GM06990 (cell line): ENCODE data around the gene FAM163A.

Experiments used
- DNase-seq: peaks from one replicate; pipeline ENCODE4 v3.0.0-alpha.2; 2011; ENCODE audit not compliant: insufficient read length; ENCODE audit errors: extremely low read depth
- H3K27me3 ChIP-seq: replicated peaks from 2 replicates; pipeline ENCODE4 v1.6.0; 2011; ENCODE audit warnings: low read length; ENCODE audit not compliant: control insufficient read depth, insufficient read depth
- H3K36me3 ChIP-seq: 2 replicates; pipeline ENCODE4 v1.5.1; 2011; ENCODE audit warnings: low read length; ENCODE audit not compliant: control insufficient read depth, insufficient read depth
- H3K4me3 ChIP-seq: replicated peaks from 2 replicates; pipeline ENCODE4 v1.5.1; 2011; ENCODE audit warnings: low read depth, mild to moderate bottlenecking, control low read depth, low read length
- CTCF ChIP-seq: IDR thresholded peaks from 2 replicates; pipeline ENCODE4 v1.5.1; 2011; ENCODE audit warnings: low read length, control low read depth, mild to moderate bottlenecking, inconsistent platforms; ENCODE audit not compliant: insufficient read depth, poor library complexity, severe bottlenecking

The FAM163A gene

GRCh38 chr1:179775009-179775408, 31.9 kb downstream of the FAM163A start:
- Histone ChIP-seq H3K27me3 (0 out of 2 replicates have a peak, but pooled peaks cover 2% of the 10 kb centered on the region), H3K4me3 (no peak overlapping the region), H3K36me3 (no peaks in the 10 kb centered on the region)
- DNase-seq = no peak
- TF ChIP-seq CTCF = no peak

GRCh38 chr1:179776831-179777230, 33.7 kb downstream of the FAM163A start:
- H3K27me3 ChIP-seq = 0 out of 2 replicates have a peak, but pooled peaks cover 2% of the 10 kb centered on the region
- DNase-seq = no peak
- H3K36me3 ChIP-seq = no peaks in the 10 kb centered on the region
- TF ChIP-seq CTCF = no peak
- H3K4me3 ChIP-seq = no peak overlapping the region

GRCh38 chr1:179777731-179778130, 34.6 kb downstream of the FAM163A start:
- no peak overlapping the region for H3K4me3 ChIP-seq
- TF ChIP-seq CTCF = no peak
- no peaks in the 10 kb centered on the region for H3K36me3 ChIP-seq
- 0 out of 2 replicates have a peak, but pooled peaks cover 2% of the 10 kb centered on the region for H3K27me3 ChIP-seq
- DNase-seq = no peak

- Histone ChIP-seq H3K36me3 (no peaks in the 10 kb centered on the region), H3K4me3 (no peak overlapping the region), H3K27me3 (peaks cover 2% of the 10 kb centered on the region; the same call in 1 of the 2 replicates)
- TF ChIP-seq CTCF = no peak
- no peak for DNase-seq
Observed at GRCh38 chr1:179779645-179780272, 36.7 kb downstream of the FAM163A start.

GRCh38 chr1:179781962-179782361, 38.9 kb downstream of the FAM163A start:
- no peak for DNase-seq
- Histone ChIP-seq H3K36me3 (no peaks in the 10 kb centered on the region), H3K27me3 (peaks cover 2% of the 10 kb centered on the region; the same call in 1 of the 2 replicates), H3K4me3 (no peak overlapping the region)
- no peak for TF ChIP-seq CTCF
